Testis (tissue), 3 donors: ENCODE measurements around the gene MRFAP1L1. TPM values are rescaled to one million over a fixed set of nuclear protein-coding genes. Genes with fewer than 3 reads are reported as not detected.

ENCODE experiments used
- DNase-seq: peaks from one replicate; pipeline ENCODE4 v3.0.0-alpha.2; 2019
- H3K27ac ChIP-seq, 2 donors: fragments of 200-600 bp; sonication (generic); one replicate each; pipeline ENCODE4 v1.5.1; 2019
- H3K27me3 ChIP-seq: fragments of 200-600 bp; sonication (generic); one replicate; pipeline ENCODE4 v1.5.1; 2019
- H3K36me3 ChIP-seq: fragments of 200-600 bp; sonication (generic); one replicate; pipeline ENCODE4 v1.5.1; 2017; ENCODE audit warnings: low read depth; ENCODE audit errors: missing control alignments
- H3K4me1 ChIP-seq: fragments of 200-600 bp; sonication (generic); one replicate; pipeline ENCODE4 v1.5.1; 2019
- H3K4me3 ChIP-seq, 2 donors: fragments of 200-600 bp; sonication (generic); one replicate each; pipeline ENCODE4 v1.5.1; 2017 to 2019
- H3K9me3 ChIP-seq: fragments of 200-600 bp; sonication (generic); one replicate; pipeline ENCODE4 v1.5.1; 2017
- POLR2A ChIP-seq: fragments of 450-650 bp; IDR thresholded peaks from one replicate; pipeline ENCODE4 v1.6.1; 2017; ENCODE audit warnings: antibody characterized with exemption, mild to moderate bottlenecking, moderate library complexity
- WGBS, 2 donors: methylation state at CpG; one replicate each; pipeline ENCODE4 v1.1.5; 2018; 5-methylcytosine and 5-hydroxymethylcytosine counted together
- intact Hi-C: fragments of 100-400 bp; cut with DNase I; formaldehyde crosslinking; loops from one replicate; pipeline ENCODE4 v1.15.1; 2023; ENCODE audit warnings: low total_unique reads
- polyA plus RNA-seq: library from polyadenylated mRNA; stranded (reverse); fragments of 350-450 nt; fragmentation: Illumina TruSeq; extraction: RNeasy Lipid Tissue Mini Kit (QIAGEN cat#74804); gene quantifications from one replicate; pipeline ENCODE4 v1.2.3, GENCODE V29; 2014; ENCODE audit warnings: low read depth, low replicate concordance; ENCODE audit not compliant: insufficient read depth
- total RNA-seq, 2 donors: library from RNA; depleted of rRNA; stranded (reverse); fragments of >200 nt; gene quantifications; one replicate each; pipeline ENCODE4 v1.2.3, GENCODE V29; 2016
- TF ChIP-seq, protein P1 (sequence below), 3 experiments: fragments of 450-650 bp in 2 of 3; fragments of 200-600 bp in 1 of 3; sonication (generic) in 1 of 3; IDR thresholded peaks; one replicate each; pipeline ENCODE4 v1.5.1; 2016 to 2019; ENCODE audit warnings: antibody characterized with exemption in 3 of 3, mild to moderate bottlenecking in 2 of 3, moderate library complexity in 1 of 3

Gene MRFAP1L1
- total and polyA plus RNA-seq, 3 donors from 2014 or later: 40.8 to 60.5 (median 42.9) TPM

DNA sequence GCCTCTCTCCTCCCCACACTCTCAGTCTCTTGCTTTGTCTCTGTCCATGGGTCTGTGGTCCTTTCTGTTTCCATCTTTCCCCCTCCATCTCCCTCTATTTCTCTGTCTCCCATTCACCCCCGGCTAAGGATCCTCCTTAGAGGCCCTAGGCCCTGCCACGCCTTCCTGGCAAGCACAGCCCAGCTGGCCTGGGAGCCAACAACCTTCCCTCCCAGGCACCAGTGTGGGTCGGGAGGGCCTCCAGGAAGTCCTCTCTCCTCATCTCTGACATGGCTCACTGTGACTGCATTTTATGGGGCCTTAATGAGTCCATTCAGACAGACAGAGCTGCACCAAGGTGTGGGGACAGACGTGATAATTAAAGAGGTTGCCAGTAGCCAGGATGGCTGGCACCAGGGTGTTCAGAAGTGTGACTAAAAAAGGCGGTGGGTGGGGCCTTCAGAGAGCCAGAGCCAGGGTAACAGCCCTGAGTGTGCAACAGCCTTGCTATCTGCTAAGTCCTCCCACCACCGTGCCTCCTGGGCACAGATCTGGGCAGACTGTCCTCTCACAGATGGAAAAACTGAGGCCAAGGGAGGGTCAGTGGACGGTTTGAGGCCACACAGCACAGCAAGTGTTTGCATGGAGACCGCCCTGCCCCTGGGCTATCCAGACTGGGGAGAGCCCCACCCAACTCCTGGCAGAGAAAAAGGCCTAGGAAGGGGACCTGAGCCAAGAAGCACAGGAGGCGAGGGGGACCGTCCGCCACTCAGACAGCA, 37.8 kb upstream of the MRFAP1L1 start:
- no peaks in the 10 kb centered on the region for H3K36me3 ChIP-seq
- H3K27ac ChIP-seq: no peak overlapping the region
- H3K9me3 ChIP-seq: no peaks in the 10 kb centered on the region
- TF ChIP-seq, protein P1, sequence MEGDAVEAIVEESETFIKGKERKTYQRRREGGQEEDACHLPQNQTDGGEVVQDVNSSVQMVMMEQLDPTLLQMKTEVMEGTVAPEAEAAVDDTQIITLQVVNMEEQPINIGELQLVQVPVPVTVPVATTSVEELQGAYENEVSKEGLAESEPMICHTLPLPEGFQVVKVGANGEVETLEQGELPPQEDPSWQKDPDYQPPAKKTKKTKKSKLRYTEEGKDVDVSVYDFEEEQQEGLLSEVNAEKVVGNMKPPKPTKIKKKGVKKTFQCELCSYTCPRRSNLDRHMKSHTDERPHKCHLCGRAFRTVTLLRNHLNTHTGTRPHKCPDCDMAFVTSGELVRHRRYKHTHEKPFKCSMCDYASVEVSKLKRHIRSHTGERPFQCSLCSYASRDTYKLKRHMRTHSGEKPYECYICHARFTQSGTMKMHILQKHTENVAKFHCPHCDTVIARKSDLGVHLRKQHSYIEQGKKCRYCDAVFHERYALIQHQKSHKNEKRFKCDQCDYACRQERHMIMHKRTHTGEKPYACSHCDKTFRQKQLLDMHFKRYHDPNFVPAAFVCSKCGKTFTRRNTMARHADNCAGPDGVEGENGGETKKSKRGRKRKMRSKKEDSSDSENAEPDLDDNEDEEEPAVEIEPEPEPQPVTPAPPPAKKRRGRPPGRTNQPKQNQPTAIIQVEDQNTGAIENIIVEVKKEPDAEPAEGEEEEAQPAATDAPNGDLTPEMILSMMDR (IDR thresholded peaks at IDR 0.05): no peak
- no peak for TF ChIP-seq POLR2A
- WGBS, 2 donors: 57 to 62% methylated on average over 7 to 11 of the region's 11 CpGs
- intact Hi-C loops: no loop called here
- H3K27me3 ChIP-seq: no peaks in the 10 kb centered on the region
- H3K4me1 ChIP-seq: peaks cover 33% of the 10 kb centered on the region
- no peak overlapping the region for H3K4me3 ChIP-seq
- peak; percentile 66 for DNase-seq

DNA sequence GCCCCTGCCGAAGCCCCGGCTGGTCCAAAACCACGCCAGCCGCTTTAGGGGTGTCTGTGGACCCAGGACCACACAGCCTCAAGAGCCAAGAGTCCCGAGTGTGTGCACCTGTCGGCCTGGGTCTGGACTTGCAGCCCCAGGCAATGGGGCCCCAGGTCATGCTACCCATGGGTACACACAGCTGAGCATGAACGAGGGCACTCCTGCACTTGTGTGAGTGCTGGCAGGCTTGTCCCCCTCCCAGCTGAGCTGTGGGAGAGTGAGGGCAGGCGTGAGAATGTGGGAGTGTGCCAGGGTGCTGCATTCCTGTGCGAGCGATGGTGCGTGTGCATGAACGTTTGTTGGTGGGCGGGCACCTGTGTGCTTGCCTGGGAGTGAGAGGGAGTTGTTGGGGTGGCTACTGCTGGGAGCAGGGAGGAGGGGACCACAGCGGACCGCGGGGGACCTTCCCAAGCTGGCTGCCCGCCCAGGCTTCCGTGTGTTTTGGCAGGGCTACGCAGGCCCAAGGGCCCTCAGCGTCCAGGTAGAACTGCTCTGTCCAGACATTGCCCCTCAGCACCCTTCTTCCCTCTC, 37.1 kb upstream of the MRFAP1L1 start:
- intact Hi-C loops: no loop called here
- no peak overlapping the region for H3K27ac ChIP-seq

GRCh38 chr4:6742989-6743388, 33.3 kb upstream of the MRFAP1L1 start:
- no peak for DNase-seq
- no peaks in the 10 kb centered on the region for H3K27me3 ChIP-seq
- peaks cover 21% of the 10 kb centered on the region for H3K4me1 ChIP-seq
- H3K4me3 ChIP-seq: no peak overlapping the region
- TF ChIP-seq POLR2A: no peak
- TF ChIP-seq, protein P1 (IDR thresholded peaks at IDR 0.05): no peak
- intact Hi-C loops: no loop called here
- H3K36me3 ChIP-seq: no peaks in the 10 kb centered on the region
- H3K27ac ChIP-seq: no peak overlapping the region
- no peaks in the 10 kb centered on the region for H3K9me3 ChIP-seq
- WGBS, 2 donors: 82 to 86% methylated on average over 11 of the region's 11 CpGs

More for the DNA sequence above, 37.1 kb upstream of the MRFAP1L1 start:
- TF ChIP-seq, protein P1 (IDR thresholded peaks at IDR 0.05): no peak
- Histone ChIP-seq H3K27me3 (no peaks in the 10 kb centered on the region), H3K9me3 (no peaks in the 10 kb centered on the region), H3K4me3 (no peak overlapping the region), H3K4me1 (peaks cover 33% of the 10 kb centered on the region), H3K36me3 (no peaks in the 10 kb centered on the region)
- 40 to 51% methylated on average over 12 to 17 of the region's 20 CpGs for WGBS, 2 donors
- DNase-seq: peak; percentile 70

DNA sequence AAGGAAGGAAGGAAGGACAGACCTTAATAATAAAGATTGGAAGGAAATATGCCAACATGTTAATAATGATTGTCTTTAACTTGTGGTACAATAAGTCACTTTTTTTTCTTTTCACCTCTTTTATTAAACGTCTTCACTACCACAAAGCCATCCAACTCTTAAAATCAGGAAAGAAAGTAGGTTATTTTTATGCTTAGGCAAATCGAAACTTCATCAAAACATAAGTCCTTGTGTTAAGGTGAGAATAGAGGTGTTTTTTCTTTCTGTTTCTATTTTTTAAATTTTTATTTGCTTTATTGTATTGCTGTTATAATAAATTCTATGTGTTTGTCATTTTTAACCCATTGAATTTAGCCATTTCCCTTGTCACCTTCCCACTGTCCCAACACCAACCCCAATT, 32.8 kb upstream of the MRFAP1L1 start:
- H3K27me3 ChIP-seq: no peaks in the 10 kb centered on the region
- no peak for DNase-seq
- H3K36me3 ChIP-seq: no peaks in the 10 kb centered on the region
- TF ChIP-seq, protein P1 (IDR thresholded peaks at IDR 0.05): no peak
- TF ChIP-seq POLR2A: no peak
- H3K27ac ChIP-seq: no peak overlapping the region
- no peaks in the 10 kb centered on the region for H3K9me3 ChIP-seq
- 81 to 89% methylated on average over 2 of the region's 2 CpGs for WGBS, 2 donors
- intact Hi-C loops: no loop called here
- H3K4me1 ChIP-seq: peaks cover 17% of the 10 kb centered on the region
- no peak overlapping the region for H3K4me3 ChIP-seq
